Suprapubic skin (tissue), 4 donors: Measurements from ENCODE around the gene CCDC33. TPM values are rescaled to one million over a fixed set of nuclear protein-coding genes. Genes with fewer than 3 reads are reported as not detected.

Experiments
- DNase-seq, 2 donors: peaks; one replicate each; pipeline ENCODE4 v3.0.0-alpha.2; 2019; ENCODE audit warnings: low spot score in 2 of 2
- H3K27ac ChIP-seq: fragments of 200-600 bp; sonication (generic); one replicate; pipeline ENCODE4 v1.5.1; 2019
- H3K27me3 ChIP-seq: fragments of 200-600 bp; sonication (generic); one replicate; pipeline ENCODE4 v1.5.1; 2019
- H3K36me3 ChIP-seq: fragments of 200-600 bp; sonication (generic); one replicate; pipeline ENCODE4 v1.5.1; 2019
- H3K4me1 ChIP-seq: fragments of 200-600 bp; sonication (generic); one replicate; pipeline ENCODE4 v1.5.1; 2019
- H3K4me3 ChIP-seq: fragments of 200-600 bp; sonication (generic); one replicate; pipeline ENCODE4 v1.5.1; 2019; ENCODE audit warnings: mild to moderate bottlenecking
- H3K9me3 ChIP-seq: fragments of 200-600 bp; sonication (generic); one replicate; pipeline ENCODE4 v1.5.1; 2019
- EP300 ChIP-seq: sonication (generic); formaldehyde crosslinking; IDR thresholded peaks from one replicate; pipeline ENCODE4 v1.6.1; 2017; ENCODE audit warnings: antibody characterized with exemption
- POLR2A ChIP-seq, 2 donors: fragments of 450-650 bp; IDR thresholded peaks; one replicate each; pipeline ENCODE4 v1.6.1; 2017; ENCODE audit warnings: antibody characterized with exemption in 2 of 2, mild to moderate bottlenecking in 2 of 2, moderate library complexity in 2 of 2
- POLR2AphosphoS5 ChIP-seq, 3 donors: sonication (generic); formaldehyde crosslinking; IDR thresholded peaks; one replicate each; pipeline ENCODE4 v1.6.1; 2017; ENCODE audit warnings: antibody characterized with exemption in 3 of 3
- WGBS: methylation state at CpG from one replicate; pipeline ENCODE4 v1.1.5; 2018; 5-methylcytosine and 5-hydroxymethylcytosine counted together
- total RNA-seq, 4 donors: library from RNA; depleted of rRNA; stranded (reverse); fragments of >200 nt; gene quantifications; one replicate each; pipeline ENCODE4 v1.1.0, GENCODE V29; 2016
- TF ChIP-seq, protein P1 (sequence below), 2 donors: fragments of 200-600 bp in 1 of 2; fragments of 450-650 bp in 1 of 2; sonication (generic) in 1 of 2; IDR thresholded peaks; one replicate each; pipeline ENCODE4 v1.5.1; 2016 to 2019; ENCODE audit warnings: antibody characterized with exemption in 2 of 2, mild to moderate bottlenecking in 1 of 2, moderate library complexity in 1 of 2

CCDC33 gene
- total RNA-seq, 4 donors from 2014 or later: 0.60 TPM; not detected in 3

DNA sequence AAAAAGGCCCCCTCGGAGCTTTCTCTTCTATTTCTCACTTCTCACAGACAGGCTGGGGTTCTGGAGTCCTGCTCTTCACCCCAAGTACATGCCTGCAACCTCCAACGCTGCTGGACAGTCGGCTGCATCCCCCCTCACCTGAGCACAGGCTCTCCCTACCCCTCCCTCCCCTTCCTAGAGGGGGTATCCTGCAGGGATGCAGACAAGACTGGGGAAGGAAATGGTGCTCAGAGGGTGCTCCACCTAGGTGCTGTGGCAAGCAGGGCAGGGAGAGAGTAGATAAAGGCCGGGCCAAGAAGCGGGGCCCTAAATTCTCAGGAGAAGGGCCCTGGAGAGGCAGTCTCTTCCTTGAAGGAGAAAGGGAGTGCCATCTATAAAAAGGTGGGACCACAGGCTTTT lies 26.6 kb upstream of the CCDC33 start:
- TF ChIP-seq, protein P1, sequence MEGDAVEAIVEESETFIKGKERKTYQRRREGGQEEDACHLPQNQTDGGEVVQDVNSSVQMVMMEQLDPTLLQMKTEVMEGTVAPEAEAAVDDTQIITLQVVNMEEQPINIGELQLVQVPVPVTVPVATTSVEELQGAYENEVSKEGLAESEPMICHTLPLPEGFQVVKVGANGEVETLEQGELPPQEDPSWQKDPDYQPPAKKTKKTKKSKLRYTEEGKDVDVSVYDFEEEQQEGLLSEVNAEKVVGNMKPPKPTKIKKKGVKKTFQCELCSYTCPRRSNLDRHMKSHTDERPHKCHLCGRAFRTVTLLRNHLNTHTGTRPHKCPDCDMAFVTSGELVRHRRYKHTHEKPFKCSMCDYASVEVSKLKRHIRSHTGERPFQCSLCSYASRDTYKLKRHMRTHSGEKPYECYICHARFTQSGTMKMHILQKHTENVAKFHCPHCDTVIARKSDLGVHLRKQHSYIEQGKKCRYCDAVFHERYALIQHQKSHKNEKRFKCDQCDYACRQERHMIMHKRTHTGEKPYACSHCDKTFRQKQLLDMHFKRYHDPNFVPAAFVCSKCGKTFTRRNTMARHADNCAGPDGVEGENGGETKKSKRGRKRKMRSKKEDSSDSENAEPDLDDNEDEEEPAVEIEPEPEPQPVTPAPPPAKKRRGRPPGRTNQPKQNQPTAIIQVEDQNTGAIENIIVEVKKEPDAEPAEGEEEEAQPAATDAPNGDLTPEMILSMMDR (IDR thresholded peaks at IDR 0.05): no peak
- TF ChIP-seq EP300 (no peak), POLR2AphosphoS5 (IDR thresholded peaks at IDR 0.05) (no peak), POLR2A (IDR thresholded peaks at IDR 0.05) (no peak)
- no peak for DNase-seq
- WGBS: 77% methylated on average over 5 of the region's 5 CpGs
- no peaks in the 10 kb centered on the region for H3K9me3 ChIP-seq
- H3K4me1 ChIP-seq: no peaks in the 10 kb centered on the region
- no peaks in the 10 kb centered on the region for H3K36me3 ChIP-seq
- no peak overlapping the region for H3K4me3 ChIP-seq
- H3K27ac ChIP-seq: no peak overlapping the region
- H3K27me3 ChIP-seq: peaks cover 22% of the 10 kb centered on the region

DNA sequence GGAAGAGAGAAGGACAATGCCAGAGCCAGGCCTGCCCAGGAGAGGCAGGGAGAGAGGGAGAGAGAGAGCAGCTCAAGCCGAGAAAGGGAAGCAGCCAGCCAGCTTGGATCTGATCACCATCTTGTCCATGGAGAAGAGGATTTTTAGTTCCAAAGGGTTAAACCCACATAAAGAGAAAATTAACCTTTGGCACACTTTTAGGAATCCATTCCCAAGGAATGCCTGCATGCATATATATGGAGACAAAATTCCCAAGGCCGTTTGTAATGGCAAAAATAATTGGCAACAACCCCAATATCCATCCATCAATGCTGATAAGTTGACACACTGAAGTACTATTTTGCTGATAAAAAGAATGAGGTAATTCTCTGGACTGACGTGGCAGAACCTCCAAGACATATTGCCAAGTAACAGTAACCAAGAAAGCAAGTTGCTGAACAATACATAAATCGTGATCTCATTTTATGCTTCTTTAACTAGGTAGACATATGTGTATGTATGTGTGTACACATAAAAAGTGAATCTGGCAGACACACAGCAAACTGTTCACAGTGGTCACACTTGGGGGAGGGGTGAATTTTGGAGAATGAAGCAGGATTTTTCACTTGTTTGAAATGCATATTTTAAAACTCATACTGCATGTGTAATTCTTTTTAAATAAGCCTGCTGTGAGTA lies 26.0 kb upstream of the CCDC33 start:
- Histone ChIP-seq H3K4me3 (no peak overlapping the region), H3K36me3 (no peaks in the 10 kb centered on the region), H3K4me1 (no peaks in the 10 kb centered on the region), H3K9me3 (no peaks in the 10 kb centered on the region), H3K27me3 (peaks cover 26% of the 10 kb centered on the region), H3K27ac (no peak overlapping the region)
- WGBS: 36% methylated on average over 4 of the region's 4 CpGs
- DNase-seq: no peak
- TF ChIP-seq POLR2A (IDR thresholded peaks at IDR 0.05) (no peak), EP300 (no peak), POLR2AphosphoS5 (IDR thresholded peaks at IDR 0.05) (no peak)
- TF ChIP-seq, protein P1 (IDR thresholded peaks at IDR 0.05): no peak

DNA sequence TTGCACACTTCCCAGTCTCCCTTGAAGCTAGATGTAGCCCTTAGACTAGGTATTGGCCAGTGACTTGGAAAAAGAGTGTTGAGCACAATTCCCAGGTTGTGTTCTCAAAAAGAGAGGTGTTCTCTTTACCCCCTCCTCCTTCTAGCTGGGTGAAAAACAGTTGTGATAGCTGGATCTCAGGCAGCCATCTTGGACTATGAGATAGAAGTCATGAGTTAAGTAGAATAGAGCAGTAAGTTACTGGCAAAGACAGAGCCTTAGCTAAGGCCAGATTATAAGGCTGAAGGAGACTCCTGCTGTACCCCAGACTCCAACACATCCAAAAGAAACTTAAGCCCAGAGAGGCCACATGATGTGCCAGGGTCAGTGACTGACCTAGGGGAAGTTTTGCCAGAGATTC lies 25.4 kb upstream of the CCDC33 start:
- no peaks in the 10 kb centered on the region for H3K4me1 ChIP-seq
- no peaks in the 10 kb centered on the region for H3K9me3 ChIP-seq
- no peak for DNase-seq
- H3K36me3 ChIP-seq: no peaks in the 10 kb centered on the region
- H3K4me3 ChIP-seq: no peak overlapping the region
- H3K27ac ChIP-seq: no peak overlapping the region
- H3K27me3 ChIP-seq: peaks cover 26% of the 10 kb centered on the region
- TF ChIP-seq, protein P1 (IDR thresholded peaks at IDR 0.05): no peak
- no peak for TF ChIP-seq POLR2A (IDR thresholded peaks at IDR 0.05)
- TF ChIP-seq EP300: no peak
- no peak for TF ChIP-seq POLR2AphosphoS5 (IDR thresholded peaks at IDR 0.05)

DNA sequence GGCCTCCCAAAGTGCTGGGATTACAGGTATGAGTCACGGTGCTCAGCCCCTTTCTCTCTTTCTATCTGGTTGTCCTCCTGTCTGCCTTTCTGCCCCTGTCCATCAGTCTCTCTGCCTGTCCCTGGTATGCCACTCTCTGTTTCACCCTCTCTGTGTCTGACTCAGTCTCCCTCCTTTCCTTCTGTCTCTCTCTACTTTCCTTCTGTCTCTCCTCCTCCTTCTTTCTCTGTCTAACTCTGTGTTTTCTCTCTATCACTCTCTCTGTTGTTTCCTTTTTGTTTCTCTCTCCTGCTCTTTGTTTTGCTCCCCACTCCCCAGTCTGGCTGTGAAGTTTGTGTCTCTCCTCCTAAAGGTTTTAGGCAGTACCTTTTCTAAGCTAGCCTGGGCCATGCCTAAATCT lies 24.5 kb upstream of the CCDC33 start:
- H3K36me3 ChIP-seq: no peaks in the 10 kb centered on the region
- no peak for DNase-seq
- TF ChIP-seq, protein P1 (IDR thresholded peaks at IDR 0.05): no peak
- TF ChIP-seq EP300: no peak
- no peak for TF ChIP-seq POLR2AphosphoS5 (IDR thresholded peaks at IDR 0.05)
- TF ChIP-seq POLR2A (IDR thresholded peaks at IDR 0.05): no peak
- no peak overlapping the region for H3K27ac ChIP-seq
- H3K9me3 ChIP-seq: no peaks in the 10 kb centered on the region
- WGBS: 96% methylated on average over 1 of the region's 1 CpG
- H3K27me3 ChIP-seq: peaks cover 28% of the 10 kb centered on the region
- H3K4me3 ChIP-seq: no peak overlapping the region
- no peaks in the 10 kb centered on the region for H3K4me1 ChIP-seq

DNA sequence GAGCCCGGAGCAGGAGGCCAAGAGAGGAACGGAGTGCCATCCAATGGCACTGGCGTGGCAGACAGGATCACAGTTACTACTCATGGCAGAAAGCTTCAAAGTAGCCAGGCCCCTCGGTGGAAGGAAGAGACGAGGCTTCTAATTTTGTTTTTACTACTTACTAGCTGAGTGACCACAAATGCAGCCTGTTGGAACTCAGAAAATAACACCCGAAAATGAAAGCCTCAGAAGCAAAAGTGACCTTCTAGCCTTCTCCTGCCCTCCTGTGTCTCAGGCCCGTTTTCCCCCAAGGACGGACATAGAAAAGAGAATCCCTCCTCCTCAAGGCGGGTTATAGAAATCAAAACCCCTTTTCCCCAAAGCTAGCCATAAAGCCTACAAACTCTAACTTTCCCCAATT lies 23.6 kb upstream of the CCDC33 start:
- Histone ChIP-seq H3K4me3 (no peak overlapping the region), H3K36me3 (no peaks in the 10 kb centered on the region), H3K4me1 (no peaks in the 10 kb centered on the region), H3K27me3 (peaks cover 26% of the 10 kb centered on the region), H3K9me3 (no peaks in the 10 kb centered on the region), H3K27ac (no peak overlapping the region)
- no peak for DNase-seq
- WGBS: 94% methylated on average over 9 of the region's 9 CpGs
- TF ChIP-seq POLR2A (IDR thresholded peaks at IDR 0.05) (no peak), POLR2AphosphoS5 (IDR thresholded peaks at IDR 0.05) (no peak), EP300 (no peak)
- TF ChIP-seq, protein P1 (IDR thresholded peaks at IDR 0.05): no peak
